HCT116 (cell line): ENCODE measurements around the gene ZDHHC14. TPM values are rescaled to one million over a fixed set of nuclear protein-coding genes. Genes with fewer than 3 reads are reported as not detected.

Experiments
- ATAC-seq: fragments of 200-7000 bp; cut with Tn5 transposase; 2 replicates; pipeline ENCODE4 v1.9.1; 2020; ENCODE audit warnings: mild to moderate bottlenecking, moderate library complexity
- BruUV-seq: library from RNA; stranded (reverse); fragments of 400-500 nt; replicated peaks from 2 replicates; lab custom pipeline; 2021; lab: Mats Ljungman, UMichigan
- CTCF ChIA-PET: fragments of 300-600 bp; sonication (Branson Sonifier 250); formaldehyde crosslinking; loops from one replicate; lab custom pipeline; 2021; ENCODE audit warnings: antibody characterized with exemption; lab: Charles Lee
- POLR2A ChIA-PET: fragments of 300-600, 350-600 bp; sonication (Branson Sonifier 250); formaldehyde crosslinking; loops from one replicate; lab custom pipeline; 2021; ENCODE audit warnings: antibody characterized with exemption; lab: Charles Lee
- RAD21 ChIA-PET, 2 experiments: fragments of 300-600 bp; sonication (Branson Sonifier 250); formaldehyde crosslinking; loops; one replicate each; lab custom pipeline; 2023; ENCODE audit warnings: low total read pairs in 2 of 2; ENCODE audit not compliant: uncharacterized antibody in 2 of 2, unreplicated experiment in 2 of 2, low non-redundant PET in 1 of 2; lab: Charles Lee
- DNase-seq: peaks from one replicate; pipeline ENCODE4 v3.0.0-alpha.2; 2010; ENCODE audit warnings: low read depth, low spot score
- H2AFZ ChIP-seq: fragments of 200-600 bp; shearing (Covaris generic), sonication (generic); 2 replicates; pipeline ENCODE4 v1.6.1; 2017; ENCODE audit warnings: low read depth, mixed run types, mixed read lengths, antibody characterized with exemption, low read length; ENCODE audit not compliant: poor library complexity, severe bottlenecking
- H3K27ac ChIP-seq: 2 replicates; pipeline ENCODE4 v1.5.1; 2012; ENCODE audit warnings: low read depth, low read length
- H3K27me3 ChIP-seq: fragments of 200-600 bp; sonication (generic); 2 replicates; pipeline ENCODE4 v1.6.1; 2016; ENCODE audit warnings: mixed run types, low read length, mixed read lengths; ENCODE audit not compliant: insufficient read depth
- H3K36me3 ChIP-seq, 2 experiments: fragments of 200-500 bp in 1 of 2; fragments of 200-600 bp in 1 of 2; sonication (Bioruptor generic) in 1 of 2; sonication (generic) in 1 of 2; 2 replicates each; pipeline versions ENCODE4 v1.5.1 to v1.6.1; 2014 to 2016; ENCODE audit warnings: low read length in 2 of 2, inconsistent platforms in 1 of 2, mixed read lengths in 1 of 2, mixed run types in 1 of 2; ENCODE audit not compliant: insufficient read depth in 2 of 2, control insufficient read depth in 1 of 2
- H3K4me1 ChIP-seq, 2 experiments: fragments of 200-600 bp in 1 of 2; sonication (generic) in 1 of 2; 2 replicates each; pipeline versions ENCODE4 v1.5.1 to v1.6.1; 2012 to 2017; ENCODE audit warnings: low read length in 2 of 2, inconsistent platforms in 1 of 2, mild to moderate bottlenecking in 1 of 2, mixed read lengths in 1 of 2, mixed run types in 1 of 2, moderate library complexity in 1 of 2; ENCODE audit not compliant: insufficient read depth in 2 of 2, control insufficient read depth in 1 of 2
- H3K4me2 ChIP-seq: fragments of 200-600 bp; sonication (generic); 2 replicates; pipeline ENCODE4 v1.6.1; 2017; ENCODE audit warnings: mixed run types, low read length, mixed read lengths
- H3K4me3 ChIP-seq, 2 experiments: fragments of 200-600 bp in 1 of 2; sonication (generic) in 1 of 2; replicated peaks in 1 of 2; 2 replicates each; pipeline ENCODE4 v1.5.1; 2011 to 2016; ENCODE audit warnings: low read length in 2 of 2, control low read depth in 1 of 2, low read depth in 1 of 2, mild to moderate bottlenecking in 1 of 2, mixed read lengths in 1 of 2, mixed run types in 1 of 2
- H3K79me2 ChIP-seq: fragments of 200-600 bp; sonication (generic); 2 replicates; pipeline ENCODE4 v1.6.1; 2017; ENCODE audit warnings: mild to moderate bottlenecking, mixed run types, low read length, moderate library complexity, mixed read lengths; ENCODE audit not compliant: insufficient read depth
- H3K9ac ChIP-seq: fragments of 200-600 bp; sonication (generic); 2 replicates; pipeline ENCODE4 v1.6.1; 2016; ENCODE audit warnings: low read length, mixed read lengths
- H3K9me2 ChIP-seq: fragments of 200-600 bp; sonication (generic), shearing (Covaris generic); 2 replicates; pipeline ENCODE4 v1.6.1; 2017; ENCODE audit warnings: mixed run types, mild to moderate bottlenecking, moderate library complexity; ENCODE audit not compliant: insufficient read depth
- H3K9me3 ChIP-seq, 2 experiments: fragments of 200-500 bp in 1 of 2; fragments of 200-600 bp in 1 of 2; sonication (Bioruptor generic) in 1 of 2; sonication (generic) in 1 of 2; 2 replicates each; pipeline ENCODE4 v1.6.1; 2014 to 2017; ENCODE audit warnings: low read length in 2 of 2, mixed read lengths in 2 of 2, inconsistent platforms in 1 of 2, low read depth in 1 of 2, mild to moderate bottlenecking in 1 of 2, mixed run types in 1 of 2, moderate library complexity in 1 of 2; ENCODE audit not compliant: control insufficient read depth in 1 of 2, insufficient read depth in 1 of 2
- H4K20me1 ChIP-seq: fragments of 200-600 bp; sonication (generic), shearing (Covaris generic); 2 replicates; pipeline ENCODE4 v1.6.1; 2017; ENCODE audit warnings: mixed run types, mild to moderate bottlenecking, moderate library complexity; ENCODE audit not compliant: insufficient read depth
- EGR1 ChIP-seq: IDR thresholded peaks from 2 replicates; pipeline ENCODE4 v1.6.1; 2012; ENCODE audit warnings: low read depth
- ELF1 ChIP-seq: IDR thresholded peaks from 2 replicates; pipeline ENCODE4 v1.6.1; 2012; ENCODE audit warnings: low read depth, borderline replicate concordance
- EZH2 ChIP-seq: fragments of 200-600 bp; sonication (generic); IDR thresholded peaks from 2 replicates; pipeline ENCODE4 v1.6.1; 2017; ENCODE audit warnings: antibody characterized with exemption, mixed run types
- SIN3A ChIP-seq: IDR thresholded peaks from 2 replicates; pipeline ENCODE4 v1.6.1; 2012; ENCODE audit warnings: low read depth
- SRF ChIP-seq: IDR thresholded peaks from 2 replicates; pipeline ENCODE4 v1.6.1; 2012; ENCODE audit warnings: low read depth
- intact Hi-C: fragments of 100-400 bp; cut with micrococcal nuclease; formaldehyde crosslinking; loops from 2 replicates; pipeline ENCODE4 v1.10.0; 2022
- total RNA-seq: library from RNA; stranded (reverse); gene quantifications from one replicate; pipeline ENCODE4 v1.2.1, GENCODE V29; 2021; ENCODE audit not compliant: unreplicated experiment
- TF ChIP-seq, protein P1 (sequence below): IDR thresholded peaks from 2 replicates; pipeline ENCODE4 v1.6.1; 2011; ENCODE audit warnings: mild to moderate bottlenecking, low read length, moderate library complexity; ENCODE audit not compliant: insufficient replicate concordance; ENCODE audit errors: extremely low read depth
- TF ChIP-seq, protein P2 (sequence below), 3 experiments: fragments of 200-600 bp in 1 of 3; sonication (generic) in 1 of 3; IDR thresholded peaks in 2 of 3; conservative IDR thresholded peaks in 1 of 3; 2 replicates each; pipeline ENCODE4 v1.5.1; 2012 to 2017; ENCODE audit warnings: low read depth in 2 of 3, low read length in 2 of 3, antibody characterized with exemption in 1 of 3, borderline replicate concordance in 1 of 3, control low read depth in 1 of 3, mild to moderate bottlenecking in 1 of 3, mixed read lengths in 1 of 3, mixed run types in 1 of 3, moderate library complexity in 1 of 3; ENCODE audit not compliant: insufficient read depth in 1 of 3

ZDHHC14 gene
- total RNA-seq, 1 experiment from 2014 or later, result 5.3 TPM

DNA sequence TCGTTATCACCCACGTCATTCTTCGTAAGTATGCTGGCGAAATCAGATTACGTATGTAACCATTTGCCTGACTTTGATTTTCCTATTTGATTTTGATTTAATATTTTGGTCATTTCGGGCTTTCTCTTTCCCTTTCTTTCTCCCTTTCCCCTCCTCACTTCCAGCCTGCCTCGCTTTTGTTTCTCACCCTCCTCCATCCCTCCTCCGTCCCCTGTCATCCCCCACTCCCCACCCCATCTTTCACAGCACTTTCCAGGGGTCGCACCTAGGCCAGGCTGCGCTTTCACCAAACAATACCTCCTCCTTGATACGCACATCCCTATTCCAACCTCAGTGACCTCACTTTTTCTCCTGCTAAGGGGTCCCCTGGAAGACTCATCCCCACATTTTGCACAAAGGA is 247.5 kb downstream of the ZDHHC14 start (continued):
- TF ChIP-seq EZH2, result no peak
- TF ChIP-seq ELF1, result no peak
- TF ChIP-seq, protein P1, sequence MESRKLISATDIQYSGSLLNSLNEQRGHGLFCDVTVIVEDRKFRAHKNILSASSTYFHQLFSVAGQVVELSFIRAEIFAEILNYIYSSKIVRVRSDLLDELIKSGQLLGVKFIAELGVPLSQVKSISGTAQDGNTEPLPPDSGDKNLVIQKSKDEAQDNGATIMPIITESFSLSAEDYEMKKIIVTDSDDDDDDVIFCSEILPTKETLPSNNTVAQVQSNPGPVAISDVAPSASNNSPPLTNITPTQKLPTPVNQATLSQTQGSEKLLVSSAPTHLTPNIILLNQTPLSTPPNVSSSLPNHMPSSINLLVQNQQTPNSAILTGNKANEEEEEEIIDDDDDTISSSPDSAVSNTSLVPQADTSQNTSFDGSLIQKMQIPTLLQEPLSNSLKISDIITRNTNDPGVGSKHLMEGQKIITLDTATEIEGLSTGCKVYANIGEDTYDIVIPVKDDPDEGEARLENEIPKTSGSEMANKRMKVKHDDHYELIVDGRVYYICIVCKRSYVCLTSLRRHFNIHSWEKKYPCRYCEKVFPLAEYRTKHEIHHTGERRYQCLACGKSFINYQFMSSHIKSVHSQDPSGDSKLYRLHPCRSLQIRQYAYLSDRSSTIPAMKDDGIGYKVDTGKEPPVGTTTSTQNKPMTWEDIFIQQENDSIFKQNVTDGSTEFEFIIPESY, result no peak

DNA sequence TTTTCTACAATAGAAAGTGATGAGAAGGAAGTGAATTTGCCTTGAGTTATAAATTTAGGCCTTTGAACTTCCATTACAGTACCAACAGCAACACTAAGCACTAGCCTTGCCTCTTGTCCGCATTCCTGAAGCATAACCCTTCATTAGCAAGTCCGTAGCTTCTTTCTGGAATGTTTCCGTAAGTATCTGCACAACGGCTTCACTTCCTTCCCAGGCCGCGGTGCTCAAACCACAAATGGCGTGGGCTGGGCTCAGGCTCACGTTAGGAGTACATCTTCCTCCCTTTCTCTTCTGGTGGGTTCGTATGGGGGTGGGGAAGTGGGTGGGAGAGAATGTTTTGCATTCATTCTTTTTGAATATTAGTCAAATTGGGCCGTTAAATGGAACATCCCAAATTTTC is 248.2 kb downstream of the ZDHHC14 start:
- DNase-seq (no peak), ATAC-seq (no peak)
- H3K9ac ChIP-seq, result no peak overlapping the region
- ChIA-PET CTCF (no interaction called here), POLR2A (no interaction called here)
- H3K9me3 ChIP-seq, result no peaks in the 10 kb centered on the region
- no peaks in the 10 kb centered on the region for H3K4me1 ChIP-seq
- no peaks in the 10 kb centered on the region for H3K36me3 ChIP-seq
- BruUV-seq, result no TSS peak
- no peak overlapping the region for H3K27ac ChIP-seq
- no peak overlapping the region for H2AFZ ChIP-seq
- H3K27me3 ChIP-seq, result no peaks in the 10 kb centered on the region
- H3K4me3 ChIP-seq, result no peak overlapping the region
- no peaks in the 10 kb centered on the region for H3K79me2 ChIP-seq
- no peaks in the 10 kb centered on the region for H4K20me1 ChIP-seq
- no peaks in the 10 kb centered on the region for H3K9me2 ChIP-seq
- TF ChIP-seq SIN3A (no peak), SRF (no peak), ELF1 (no peak), EGR1 (no peak)
- TF ChIP-seq, protein P2, sequence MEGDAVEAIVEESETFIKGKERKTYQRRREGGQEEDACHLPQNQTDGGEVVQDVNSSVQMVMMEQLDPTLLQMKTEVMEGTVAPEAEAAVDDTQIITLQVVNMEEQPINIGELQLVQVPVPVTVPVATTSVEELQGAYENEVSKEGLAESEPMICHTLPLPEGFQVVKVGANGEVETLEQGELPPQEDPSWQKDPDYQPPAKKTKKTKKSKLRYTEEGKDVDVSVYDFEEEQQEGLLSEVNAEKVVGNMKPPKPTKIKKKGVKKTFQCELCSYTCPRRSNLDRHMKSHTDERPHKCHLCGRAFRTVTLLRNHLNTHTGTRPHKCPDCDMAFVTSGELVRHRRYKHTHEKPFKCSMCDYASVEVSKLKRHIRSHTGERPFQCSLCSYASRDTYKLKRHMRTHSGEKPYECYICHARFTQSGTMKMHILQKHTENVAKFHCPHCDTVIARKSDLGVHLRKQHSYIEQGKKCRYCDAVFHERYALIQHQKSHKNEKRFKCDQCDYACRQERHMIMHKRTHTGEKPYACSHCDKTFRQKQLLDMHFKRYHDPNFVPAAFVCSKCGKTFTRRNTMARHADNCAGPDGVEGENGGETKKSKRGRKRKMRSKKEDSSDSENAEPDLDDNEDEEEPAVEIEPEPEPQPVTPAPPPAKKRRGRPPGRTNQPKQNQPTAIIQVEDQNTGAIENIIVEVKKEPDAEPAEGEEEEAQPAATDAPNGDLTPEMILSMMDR (IDR thresholded peaks at IDR 0.05 in 2 of 3, conservative IDR thresholded peaks at IDR 0.05 in 1 of 3; ENCODE audit: borderline replicate concordance in 1 of 3, insufficient read depth in 1 of 3, low read depth in 2 of 3, low read length in 2 of 3), result no peak
- TF ChIP-seq, all 23 proteins: peak for 0
- RAD21 ChIA-PET, result no interaction called here
- no peak overlapping the region for H3K4me2 ChIP-seq
- intact Hi-C loops, result no loop called here
